DOHH2 (cell line): Measurements from ENCODE around the gene CACNA2D2.

Experiments used
- CTCF ChIP-seq: fragments of 200-600 bp; sonication (generic); IDR thresholded peaks from one replicate; pipeline ENCODE4 v1.5.1; 2014; ENCODE audit warnings: antibody characterized with exemption, mild to moderate bottlenecking, low read depth, low read length; ENCODE audit not compliant: poor library complexity, severe bottlenecking
- EZH2phosphoT487 ChIP-seq: fragments of 200-600 bp; sonication (generic); IDR thresholded peaks from 2 replicates; pipeline ENCODE4 v1.6.1; 2017; ENCODE audit warnings: borderline replicate concordance, mild to moderate bottlenecking, antibody characterized with exemption, low read length, moderate library complexity, mixed read lengths

- no peak for TF ChIP-seq CTCF
- TF ChIP-seq EZH2phosphoT487 = no peak
These were observed 32.8 kb downstream of the CACNA2D2 start for GRCh38 chr3:50470658-50471057.
